ENCODE results near the gene ATP8B4.
"Not testable (repeated sequence)": the region's sequence is repeated elsewhere in the genome, so short reads cannot be mapped to it uniquely, and the experiment has no call there.

ATP8B4 gene

GRCh38 chr15:50140098-50140497 is 21.1 kb upstream of the ATP8B4 start:
- DNase-seq: no peak

DNA sequence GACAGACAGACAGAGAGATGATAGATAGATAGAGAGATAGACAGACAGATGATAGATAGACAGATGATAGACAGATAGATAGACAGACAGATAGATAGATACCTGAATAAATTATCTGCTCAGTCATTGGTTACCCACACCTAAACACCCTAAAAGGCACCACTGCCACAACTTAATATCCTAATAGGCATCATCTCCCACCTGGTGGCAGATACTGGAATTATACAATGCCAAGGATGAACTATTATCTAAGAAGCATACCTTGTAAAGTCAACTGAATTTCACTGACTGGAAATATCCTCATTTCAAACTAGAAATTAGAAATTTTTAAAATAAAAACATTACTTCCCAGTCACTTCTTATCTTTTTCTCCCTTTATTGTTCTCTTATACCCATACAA is 19.4 kb upstream of the ATP8B4 start:
- no peak for DNase-seq

GRCh38 chr15:50137893-50138292 is 18.9 kb upstream of the ATP8B4 start:
- DNase-seq: no peak

GRCh38 chr15:50137330-50137761 is 18.3 kb upstream of the ATP8B4 start:
- DNase-seq: no peak

GRCh38 chr15:50135031-50135551 is 16.1 kb upstream of the ATP8B4 start:
- DNase-seq: no peak

DNA sequence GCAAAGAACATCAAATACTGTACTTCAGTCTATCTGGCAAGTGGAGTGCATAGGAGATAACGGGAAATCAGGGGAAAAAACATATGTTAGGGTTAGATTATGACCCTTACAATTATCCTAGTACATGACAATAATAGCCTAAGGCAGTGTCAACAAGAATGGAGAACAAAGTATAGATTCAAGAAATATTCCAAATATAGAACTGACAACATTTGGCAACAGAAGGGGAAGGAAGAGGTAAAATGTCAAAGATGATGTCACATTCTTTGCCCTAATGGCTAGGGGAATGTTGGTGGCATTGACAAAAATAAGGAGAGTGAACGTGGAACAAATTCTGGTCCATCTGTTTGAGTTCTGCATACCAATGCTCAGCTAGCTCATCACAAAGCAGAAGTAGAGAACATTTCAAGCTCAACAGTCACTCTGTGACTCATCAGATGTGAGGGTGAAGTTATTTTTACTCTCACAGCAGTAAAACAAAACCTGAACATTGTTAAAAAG is 15.5 kb upstream of the ATP8B4 start:
- DNase-seq: no peak

DNA sequence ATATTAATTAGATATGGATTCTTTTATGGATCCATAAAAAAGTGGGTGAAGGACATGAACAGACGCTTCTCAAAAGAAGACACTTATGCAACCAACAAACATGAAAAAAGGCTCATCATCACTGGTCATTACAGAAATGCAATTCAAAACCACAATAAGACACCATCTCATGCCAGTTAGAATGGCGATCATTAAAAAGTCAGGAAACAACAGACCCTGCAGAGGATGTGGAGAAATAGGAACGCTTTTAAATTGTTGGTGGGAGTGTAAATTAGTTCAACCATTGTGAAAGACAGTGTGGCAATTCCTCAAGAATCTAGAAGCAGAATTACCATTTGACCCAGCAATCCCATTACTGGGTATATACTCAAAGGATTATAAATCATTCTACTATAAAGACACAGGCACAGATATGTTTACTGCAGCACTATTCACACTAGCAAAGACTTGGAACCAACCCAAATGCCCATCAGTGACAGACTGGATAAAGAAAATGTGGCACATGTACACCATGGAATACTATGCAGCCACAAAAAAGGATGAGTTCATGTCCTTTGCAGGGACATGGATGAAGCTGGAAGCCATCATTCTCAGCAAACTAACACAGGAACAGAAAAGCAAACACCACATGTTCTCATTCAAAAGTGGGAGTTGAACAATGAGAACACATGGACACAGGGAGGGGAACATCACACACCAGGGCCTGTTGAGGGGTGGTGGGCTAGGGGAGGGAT is 13.4 kb upstream of the ATP8B4 start:
- DNase-seq: not testable (repeated sequence)

GRCh38 chr15:50131617-50132016 is 12.6 kb upstream of the ATP8B4 start:
- no peak for DNase-seq

GRCh38 chr15:50128266-50128665 is 9.2 kb upstream of the ATP8B4 start:
- no peak for DNase-seq

DNA sequence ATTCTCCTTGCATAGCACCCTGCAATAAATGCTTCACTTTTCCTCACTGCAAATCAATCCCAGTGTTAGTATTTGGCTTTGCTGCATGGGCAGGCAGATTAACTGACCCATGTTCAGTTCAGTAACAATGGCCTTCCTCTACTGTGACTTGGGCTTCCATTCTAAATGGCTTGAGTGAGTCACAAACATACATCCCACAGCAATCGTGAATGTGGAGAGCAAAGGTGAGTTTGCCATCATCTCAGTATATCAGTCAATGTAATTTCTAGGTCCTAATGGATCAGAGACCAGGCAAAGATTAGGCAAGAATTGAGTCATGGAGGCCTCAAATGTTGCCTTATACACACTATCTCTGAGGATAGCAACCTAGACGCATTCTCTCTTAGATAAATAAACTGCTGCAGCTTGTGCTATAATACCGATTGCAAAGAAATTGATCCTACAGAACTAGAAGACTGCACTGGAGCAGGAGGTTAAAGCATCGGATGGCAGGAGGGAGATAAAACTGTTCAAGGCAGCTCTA is 8.3 kb upstream of the ATP8B4 start:
- DNase-seq: no peak

DNA sequence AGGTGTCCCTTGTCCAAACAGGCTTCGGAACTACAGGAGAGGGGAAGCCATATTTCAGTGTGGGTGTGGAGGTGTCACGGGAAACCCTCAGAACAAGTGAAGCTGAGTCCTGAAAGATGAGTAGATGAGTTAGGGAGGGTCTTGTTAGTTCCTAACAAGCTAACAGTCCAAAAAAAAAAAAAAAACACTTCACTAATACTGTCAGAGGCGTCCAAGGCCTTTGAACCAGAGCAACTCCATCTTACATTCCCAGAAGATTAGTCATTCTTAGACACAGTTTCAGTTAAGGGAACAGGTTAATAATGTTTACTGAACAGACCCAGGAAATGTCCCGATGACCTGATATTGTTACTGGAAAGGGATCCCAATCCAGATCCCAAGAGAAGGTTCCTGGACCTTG is 7.0 kb upstream of the ATP8B4 start:
- DNase-seq: no peak

DNA sequence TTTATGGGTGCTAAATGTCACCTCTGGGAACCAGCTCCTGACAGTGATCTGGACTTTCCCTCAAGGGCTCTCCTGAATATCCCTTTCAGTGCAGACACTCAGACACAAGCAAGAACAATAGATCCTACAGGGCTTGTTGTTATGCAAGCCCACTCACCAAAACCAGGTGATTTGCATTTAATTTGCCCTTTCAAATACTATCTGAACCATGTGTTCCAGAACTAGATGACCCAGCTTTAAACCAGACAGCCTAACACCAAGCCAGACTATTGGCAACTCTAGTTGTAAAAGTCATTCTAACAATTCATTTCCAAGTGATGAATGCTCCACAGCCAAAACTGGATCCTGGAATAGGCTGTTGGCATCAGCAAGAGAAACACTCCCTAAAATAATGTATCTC is 5.6 kb upstream of the ATP8B4 start:
- no peak for DNase-seq

DNA sequence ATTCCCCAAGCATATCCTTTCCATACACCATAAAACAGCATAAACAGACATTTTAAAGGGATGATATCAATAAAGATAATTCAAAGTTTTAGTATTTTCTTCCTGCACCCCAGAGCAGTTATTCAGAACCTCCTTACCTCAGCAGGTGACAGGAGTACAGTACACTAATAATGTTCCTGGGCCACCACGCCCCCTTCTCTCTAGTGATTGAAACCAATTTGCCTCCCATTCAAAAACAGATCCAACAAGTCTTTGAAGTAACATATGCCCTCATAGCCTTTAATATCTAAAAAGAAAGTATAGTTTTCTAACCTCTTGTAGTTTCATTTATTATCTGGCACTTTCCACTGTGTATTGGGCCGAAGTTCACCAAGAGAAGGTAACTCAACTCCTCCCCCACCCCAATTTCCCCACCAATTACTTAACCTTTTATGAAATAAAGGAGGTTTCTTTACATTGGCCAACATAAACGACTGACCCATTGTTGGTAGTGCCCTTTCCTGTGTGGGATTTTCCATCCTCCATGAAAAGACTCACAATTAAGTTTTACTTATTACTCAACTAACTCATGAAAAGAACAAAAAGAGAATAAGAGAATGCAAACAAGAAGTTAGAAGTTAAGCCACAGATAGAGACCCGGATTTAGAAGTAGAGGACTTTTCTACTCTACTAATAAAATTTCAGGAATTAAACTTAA is 5.0 kb upstream of the ATP8B4 start:
- no peak for DNase-seq

- no peak for DNase-seq
Measured at GRCh38 chr15:50120729-50121128, 1.7 kb upstream of the ATP8B4 start.

DNA sequence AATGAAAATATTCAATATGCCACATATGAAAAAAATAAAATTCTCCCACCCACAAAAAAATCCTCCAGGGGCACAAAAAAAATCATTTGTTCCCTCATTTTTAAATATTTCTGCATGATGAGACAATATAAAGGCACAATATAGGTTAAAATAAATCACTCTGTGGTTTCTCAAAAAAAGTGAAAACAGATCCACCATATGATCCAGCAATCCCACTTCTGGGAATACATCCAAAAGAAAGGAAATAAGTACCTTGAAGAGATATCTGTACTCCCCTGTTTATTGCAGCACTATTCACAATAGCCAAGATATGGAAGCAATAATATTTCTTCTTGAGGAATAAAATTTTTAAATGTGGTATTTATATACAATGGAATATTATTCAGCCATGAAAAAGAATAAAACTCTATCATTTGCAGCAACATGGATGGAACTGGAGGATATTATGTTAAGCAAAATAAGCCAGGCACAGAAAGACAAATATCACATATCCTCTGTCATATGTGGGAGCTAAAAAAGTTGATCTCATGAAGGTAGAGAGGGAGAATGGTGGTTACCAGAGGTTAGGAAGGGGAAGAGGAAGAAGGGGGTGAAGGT is 1.5 kb downstream of the ATP8B4 start:
- DNase-seq: no peak

DNA sequence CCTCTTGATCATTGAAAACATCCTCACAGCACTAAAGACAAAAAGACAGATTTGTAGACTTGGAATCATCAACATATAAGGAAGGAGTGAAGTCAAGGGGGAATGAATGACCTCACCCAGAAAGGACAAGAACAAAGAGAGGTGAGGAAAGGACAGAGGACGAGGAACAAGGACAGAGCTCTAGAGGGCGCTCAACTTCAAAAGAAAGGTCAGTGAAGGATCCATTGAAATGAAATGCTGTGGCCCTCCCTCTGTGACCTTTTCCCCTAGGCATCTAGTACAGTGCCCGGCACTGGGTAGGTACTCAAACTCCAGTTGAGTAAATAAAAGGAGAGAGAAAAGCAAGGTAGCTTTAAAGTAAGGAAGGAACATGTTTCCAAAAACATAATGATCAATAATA is 2.6 kb downstream of the ATP8B4 start:
- no peak for DNase-seq

GRCh38 chr15:50113992-50114780 is 4.8 kb downstream of the ATP8B4 start:
- no peak for DNase-seq

DNA sequence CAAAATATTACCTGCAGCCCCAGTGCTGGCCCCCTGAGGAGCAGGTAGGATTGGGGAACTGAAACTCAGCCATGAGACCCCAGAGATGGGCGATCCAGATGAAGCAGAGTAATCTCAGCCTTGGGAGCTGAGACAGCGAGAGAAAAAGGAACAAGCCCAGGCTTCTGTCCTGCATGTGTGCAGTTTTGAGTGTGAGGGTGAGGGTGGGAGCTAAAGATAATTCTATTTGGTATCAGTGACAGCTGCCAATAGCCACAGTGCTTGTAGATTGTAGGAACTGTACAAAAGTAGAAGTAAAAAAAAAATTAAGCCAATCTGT is 5.9 kb downstream of the ATP8B4 start:
- no peak for DNase-seq

DNA sequence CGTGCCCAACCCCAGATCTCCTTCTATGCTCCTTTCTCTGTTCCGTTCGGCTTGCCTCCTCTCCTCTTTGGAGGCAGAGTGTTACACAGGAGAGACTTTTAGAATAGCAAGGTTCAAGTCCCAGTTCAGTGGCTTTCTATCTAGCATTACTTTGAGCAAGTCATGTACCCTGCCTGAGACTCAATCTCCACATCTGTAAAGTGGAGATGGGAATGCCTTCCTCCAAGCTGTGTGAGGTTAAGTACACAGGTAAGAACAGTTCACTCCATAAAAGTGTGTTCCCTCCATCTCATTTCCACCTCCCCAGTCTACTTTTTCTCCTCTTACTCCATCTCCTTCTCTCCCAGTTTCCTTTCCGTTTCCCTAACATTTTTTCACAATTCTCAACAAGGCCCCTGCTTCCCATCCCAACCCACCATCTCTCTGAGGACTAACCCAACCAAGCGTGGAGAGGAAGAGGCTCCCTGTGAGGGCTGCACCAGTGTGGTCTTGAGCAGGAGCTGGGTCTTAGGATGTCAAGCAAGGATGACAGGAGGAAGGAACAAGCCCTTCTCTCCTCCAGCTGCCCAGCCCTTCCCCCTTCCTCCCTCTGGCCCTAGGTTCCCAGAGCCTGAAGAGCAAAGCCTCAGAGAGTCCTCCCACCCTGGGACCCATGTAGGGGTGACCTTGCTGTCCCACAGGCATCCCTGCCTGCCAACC is 6.4 kb downstream of the ATP8B4 start:
- no peak for DNase-seq

DNA sequence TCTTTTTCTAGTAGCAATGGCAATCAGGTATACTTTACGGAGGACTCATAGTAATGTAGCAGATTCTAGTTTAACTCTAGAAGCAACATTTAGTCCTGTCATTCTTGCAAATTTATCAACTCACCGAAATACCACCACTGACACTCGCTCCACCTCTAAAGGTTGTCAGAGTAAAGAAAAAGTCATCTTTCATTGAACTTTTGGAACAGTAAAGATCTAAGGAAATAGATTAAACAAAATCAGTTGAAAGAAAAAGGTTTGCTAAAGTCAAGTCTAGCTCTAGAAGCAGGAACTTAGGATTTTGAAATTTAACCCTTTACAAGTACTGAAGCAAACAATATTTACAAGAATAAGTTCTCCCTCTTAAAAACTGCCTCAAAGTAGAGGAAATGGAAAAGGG is 8.7 kb downstream of the ATP8B4 start:
- no peak for DNase-seq

- DNase-seq: no peak
Measured at GRCh38 chr15:50109076-50109987, 9.7 kb downstream of the ATP8B4 start.
